Thoracic aorta (tissue), 2 donors: ENCODE measurements around the gene ATP5F1E. TPM values are rescaled to one million over a fixed set of nuclear protein-coding genes. Genes with fewer than 3 reads are reported as not detected.

Source experiments
- ATAC-seq: fragments of 150-250 bp; one replicate; pipeline ENCODE4 v1.8.0; 2017; ENCODE audit warnings: low read depth; ENCODE audit not compliant: insufficient number of reproducible peaks, low FRiP score
- DNase-seq: peaks from one replicate; pipeline ENCODE4 v3.0.0-alpha.2; 2020; ENCODE audit warnings: low spot score
- H3K27ac ChIP-seq, 2 donors: fragments of 200-600 bp; sonication (generic); 1 replicate in 1 of 2; 2 replicates in 1 of 2; pipeline ENCODE4 v1.5.1; 2016; ENCODE audit warnings: mild to moderate bottlenecking in 2 of 2, moderate library complexity in 2 of 2
- H3K27me3 ChIP-seq: fragments of 200-600 bp; sonication (generic); replicated peaks from 2 replicates; pipeline ENCODE4 v1.6.0; 2016; ENCODE audit warnings: mild to moderate bottlenecking; ENCODE audit not compliant: insufficient read depth
- H3K36me3 ChIP-seq: fragments of 200-600 bp; sonication (generic); one replicate; pipeline ENCODE4 v1.5.1; 2016
- H3K4me1 ChIP-seq, 2 donors: fragments of 200-600 bp; sonication (generic); 1 replicate in 1 of 2; 2 replicates in 1 of 2; pipeline versions ENCODE4 v1.5.1 to v1.6.0; 2016; ENCODE audit warnings: low read depth in 2 of 2, mild to moderate bottlenecking in 1 of 2; ENCODE audit not compliant: control insufficient read depth in 1 of 2
- H3K4me3 ChIP-seq: fragments of 200-600 bp; sonication (generic); 2 replicates; pipeline ENCODE4 v1.5.1; 2016; ENCODE audit warnings: mild to moderate bottlenecking
- H3K9me3 ChIP-seq: fragments of 200-600 bp; sonication (generic); 2 replicates; pipeline ENCODE4 v1.5.1; 2016
- total RNA-seq, 2 donors: library from RNA; depleted of rRNA; stranded (reverse); fragments of >200 nt; gene quantifications; one replicate each; pipeline versions ENCODE4 v1.1.0 to v1.2.3, GENCODE V29; 2016
- TF ChIP-seq, protein P1 (sequence below): fragments of 200-600 bp; sonication (generic); IDR thresholded peaks from one replicate; pipeline ENCODE4 v1.5.1; 2019; ENCODE audit warnings: antibody characterized with exemption

Gene ATP5F1E
- total RNA-seq, 2 donors from 2014 or later: 16.8 to 21.1 TPM

DNA sequence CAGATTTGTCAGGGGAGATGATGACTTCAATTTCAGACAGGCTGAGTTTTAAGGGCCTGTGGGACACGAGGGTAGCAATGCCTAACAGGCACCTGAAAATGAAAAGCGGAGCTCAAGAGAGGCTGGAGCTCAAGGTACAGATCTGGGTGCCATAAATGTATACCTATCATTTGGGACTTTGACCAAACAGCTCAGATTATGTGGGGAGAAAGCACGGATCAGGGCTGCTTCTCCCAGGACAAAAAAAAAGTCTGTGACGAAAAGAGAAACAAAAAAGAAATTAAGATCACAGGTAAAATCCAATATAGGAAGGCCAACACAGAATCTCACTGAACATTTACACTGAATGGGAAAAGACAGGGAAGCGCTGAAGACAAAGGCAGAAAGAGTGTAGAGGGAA, 8.5 kb upstream of the ATP5F1E start:
- TF ChIP-seq, protein P1, sequence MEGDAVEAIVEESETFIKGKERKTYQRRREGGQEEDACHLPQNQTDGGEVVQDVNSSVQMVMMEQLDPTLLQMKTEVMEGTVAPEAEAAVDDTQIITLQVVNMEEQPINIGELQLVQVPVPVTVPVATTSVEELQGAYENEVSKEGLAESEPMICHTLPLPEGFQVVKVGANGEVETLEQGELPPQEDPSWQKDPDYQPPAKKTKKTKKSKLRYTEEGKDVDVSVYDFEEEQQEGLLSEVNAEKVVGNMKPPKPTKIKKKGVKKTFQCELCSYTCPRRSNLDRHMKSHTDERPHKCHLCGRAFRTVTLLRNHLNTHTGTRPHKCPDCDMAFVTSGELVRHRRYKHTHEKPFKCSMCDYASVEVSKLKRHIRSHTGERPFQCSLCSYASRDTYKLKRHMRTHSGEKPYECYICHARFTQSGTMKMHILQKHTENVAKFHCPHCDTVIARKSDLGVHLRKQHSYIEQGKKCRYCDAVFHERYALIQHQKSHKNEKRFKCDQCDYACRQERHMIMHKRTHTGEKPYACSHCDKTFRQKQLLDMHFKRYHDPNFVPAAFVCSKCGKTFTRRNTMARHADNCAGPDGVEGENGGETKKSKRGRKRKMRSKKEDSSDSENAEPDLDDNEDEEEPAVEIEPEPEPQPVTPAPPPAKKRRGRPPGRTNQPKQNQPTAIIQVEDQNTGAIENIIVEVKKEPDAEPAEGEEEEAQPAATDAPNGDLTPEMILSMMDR: no peak
- no peaks in the 10 kb centered on the region for H3K27me3 ChIP-seq
- peaks cover 4% of the 10 kb centered on the region for H3K36me3 ChIP-seq
- ATAC-seq: no peak
- DNase-seq: no peak
- H3K4me3 ChIP-seq: no peak overlapping the region
- no peak overlapping the region for H3K27ac ChIP-seq
- peaks cover 16 to 24% of the 10 kb centered on the region in 2 donors for H3K4me1 ChIP-seq
- H3K9me3 ChIP-seq: no peaks in the 10 kb centered on the region

DNA sequence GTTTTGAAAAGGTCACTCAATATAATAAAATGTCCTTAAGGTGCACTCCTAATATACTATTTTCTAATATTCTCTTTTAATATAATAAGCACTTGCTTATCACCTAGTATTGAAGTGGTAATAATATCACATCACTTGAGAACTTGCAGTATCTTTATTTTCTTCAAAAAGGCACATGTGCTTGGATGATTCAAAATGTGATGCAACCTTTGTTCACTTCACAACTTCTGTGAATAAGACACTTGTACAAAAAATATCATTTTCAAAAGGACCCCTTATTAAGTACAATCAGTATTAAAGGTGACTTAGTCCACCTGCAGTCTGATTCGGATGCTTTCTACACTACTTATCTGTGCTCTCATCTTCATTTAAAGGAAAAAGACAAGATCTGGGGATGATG, 7.1 kb upstream of the ATP5F1E start:
- TF ChIP-seq, protein P1: no peak
- DNase-seq: no peak
- peaks cover 8% of the 10 kb centered on the region for H3K36me3 ChIP-seq

DNA sequence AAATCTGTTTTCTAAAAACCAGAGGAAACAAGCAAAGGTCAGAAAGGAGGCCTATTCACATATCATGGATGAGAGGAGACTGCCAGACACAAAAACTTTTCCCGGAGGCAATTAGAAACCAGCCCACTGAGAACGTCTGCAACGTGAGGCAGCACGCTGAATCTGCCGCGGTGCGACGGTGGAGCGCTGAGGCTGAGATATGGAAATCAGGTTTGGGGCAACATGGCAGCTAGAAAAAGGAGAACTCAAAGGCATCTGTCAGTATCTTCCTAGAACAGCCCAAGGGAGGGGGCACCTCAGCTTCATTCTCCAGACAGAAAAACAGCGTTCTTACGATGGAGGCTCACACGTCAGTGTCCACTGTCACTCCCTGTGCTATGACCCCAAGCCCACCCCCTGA, 5.3 kb upstream of the ATP5F1E start:
- TF ChIP-seq, protein P1: no peak
- Histone ChIP-seq H3K4me1 (peaks cover 16 to 25% of the 10 kb centered on the region in 2 donors), H3K9me3 (no peaks in the 10 kb centered on the region), H3K4me3 (no peak overlapping the region), H3K27ac (no peak overlapping the region), H3K36me3 (peaks cover 11% of the 10 kb centered on the region), H3K27me3 (no peaks in the 10 kb centered on the region)
- DNase-seq (no peak), ATAC-seq (no peak)

More for the DNA sequence above, 7.1 kb upstream of the ATP5F1E start:
- Histone ChIP-seq H3K27ac (no peak overlapping the region), H3K9me3 (no peaks in the 10 kb centered on the region), H3K4me1 (peaks cover 16 to 24% of the 10 kb centered on the region in 2 donors), H3K4me3 (no peak overlapping the region), H3K27me3 (no peaks in the 10 kb centered on the region)
- ATAC-seq: no peak

DNA sequence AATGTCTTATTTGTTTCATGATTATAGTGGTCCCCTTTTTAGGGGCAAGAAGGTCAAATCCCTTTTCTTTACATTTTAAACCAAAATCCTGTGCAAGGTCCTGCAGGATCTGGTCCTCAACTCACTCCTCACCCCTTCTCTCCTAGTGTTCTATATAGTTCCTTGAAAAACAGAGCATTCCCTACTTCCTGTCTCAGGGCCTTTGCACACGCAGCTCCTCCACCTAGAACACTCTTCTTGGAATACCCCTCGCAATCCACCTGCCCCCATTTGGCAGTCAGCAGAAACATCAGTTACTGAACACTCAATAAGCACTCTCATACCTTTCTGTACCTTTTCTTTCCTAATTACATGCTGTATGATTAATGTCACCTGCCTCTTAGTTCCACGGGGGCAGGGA, 3.2 kb upstream of the ATP5F1E start:
- ATAC-seq: no peak
- Histone ChIP-seq H3K36me3 (peaks cover 11% of the 10 kb centered on the region), H3K27me3 (no peaks in the 10 kb centered on the region), H3K4me1 (peaks cover 11 to 21% of the 10 kb centered on the region in 2 donors), H3K9me3 (no peaks in the 10 kb centered on the region), H3K27ac (no peak overlapping the region), H3K4me3 (no peak overlapping the region)
- TF ChIP-seq, protein P1: no peak
- DNase-seq: no peak

DNA sequence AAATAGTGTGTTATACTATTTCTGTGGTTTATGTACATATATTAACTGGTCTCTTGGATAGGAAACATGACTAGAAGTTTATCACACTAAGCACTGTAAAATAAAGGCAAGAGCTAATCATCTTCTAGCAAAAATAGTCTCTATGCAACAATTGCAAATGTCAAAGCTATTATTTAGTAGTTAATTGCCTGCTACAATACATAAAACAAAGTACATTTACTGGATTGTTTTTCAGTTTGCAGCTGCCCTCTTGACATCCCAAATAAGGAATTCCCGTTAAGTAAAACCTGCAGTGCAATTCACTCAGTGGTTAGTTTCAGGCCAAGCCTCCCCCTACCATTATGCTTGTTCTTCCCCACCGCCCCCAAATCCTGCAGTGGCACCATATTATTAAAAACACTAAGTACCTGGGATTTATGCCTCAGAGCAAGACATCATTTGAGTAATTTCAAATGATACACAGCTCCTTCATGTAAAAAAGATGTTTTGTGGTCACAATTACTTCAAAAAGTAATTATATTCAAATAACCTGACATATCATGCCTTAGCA, 1.6 kb upstream of the ATP5F1E start:
- H3K27me3 ChIP-seq: no peaks in the 10 kb centered on the region
- no peaks in the 10 kb centered on the region for H3K9me3 ChIP-seq
- no peak for DNase-seq
- no peak overlapping the region for H3K4me3 ChIP-seq
- ATAC-seq: no peak
- H3K4me1 ChIP-seq: peaks cover 24 to 35% of the 10 kb centered on the region in 2 donors
- TF ChIP-seq, protein P1: no peak
- H3K27ac ChIP-seq: no peak overlapping the region
- H3K36me3 ChIP-seq: peaks cover 16% of the 10 kb centered on the region
